ENCODE measurements around the gene TMEM225.

Gene TMEM225

GRCh38 chr11:123851110-123851509, 34.4 kb downstream of the TMEM225 start:
- no peak for FAIRE-seq
- no peak for DNase-seq (ENCODE audit: insufficient read length, low spot score)
- TF ChIP-seq POLR2A (IDR thresholded peaks at IDR 0.05; ENCODE audit: low read depth, low read length) = no peak

DNA sequence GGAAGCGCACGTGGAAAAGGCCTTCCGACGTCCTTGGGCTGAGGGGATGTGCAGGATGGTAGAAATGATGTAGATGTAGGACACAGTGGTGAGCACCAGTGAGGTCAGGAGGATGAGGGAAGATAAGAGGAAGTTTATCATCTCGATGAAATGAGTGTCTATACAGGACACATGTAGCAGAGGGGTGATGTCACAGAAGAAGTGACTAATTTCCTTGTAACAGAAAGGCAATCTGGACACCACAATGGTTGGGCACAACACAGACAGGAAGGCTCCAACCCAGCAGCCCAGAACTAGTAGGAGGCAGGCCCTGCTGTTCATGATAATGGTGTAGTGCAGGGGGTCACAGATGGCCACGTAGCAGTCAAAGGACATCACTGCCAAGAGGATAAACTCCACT, 44.3 kb downstream of the TMEM225 start:
- TF ChIP-seq POLR2A (IDR thresholded peaks at IDR 0.05; ENCODE audit: low read depth, low read length) = no peak
- DNase-seq (ENCODE audit: insufficient read length, low spot score) (peak; percentile 1), FAIRE-seq (no peak)

DNA sequence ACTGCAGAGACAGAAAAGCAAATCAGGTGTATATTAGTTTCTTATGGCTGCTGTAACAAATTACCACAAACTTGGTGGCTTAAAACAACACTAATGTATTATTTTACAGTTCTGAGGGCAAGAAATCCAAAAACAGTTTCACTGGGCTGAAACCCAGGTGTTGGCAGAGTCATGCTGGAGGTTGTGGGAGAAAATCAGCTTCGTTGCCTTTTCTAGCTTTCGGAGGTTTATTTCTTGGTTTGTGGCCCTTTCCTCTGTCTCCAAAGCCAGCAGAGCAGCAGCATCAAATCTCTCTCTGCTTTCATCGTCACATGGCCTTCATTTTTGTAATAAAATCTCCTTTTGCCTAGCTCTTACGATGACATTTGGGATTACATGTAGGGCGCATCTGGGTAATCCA, 46.3 kb downstream of the TMEM225 start:
- FAIRE-seq = no peak
- TF ChIP-seq POLR2A (IDR thresholded peaks at IDR 0.05; ENCODE audit: low read depth, low read length) = no peak
- DNase-seq (ENCODE audit: insufficient read length, low spot score) = no peak

DNA sequence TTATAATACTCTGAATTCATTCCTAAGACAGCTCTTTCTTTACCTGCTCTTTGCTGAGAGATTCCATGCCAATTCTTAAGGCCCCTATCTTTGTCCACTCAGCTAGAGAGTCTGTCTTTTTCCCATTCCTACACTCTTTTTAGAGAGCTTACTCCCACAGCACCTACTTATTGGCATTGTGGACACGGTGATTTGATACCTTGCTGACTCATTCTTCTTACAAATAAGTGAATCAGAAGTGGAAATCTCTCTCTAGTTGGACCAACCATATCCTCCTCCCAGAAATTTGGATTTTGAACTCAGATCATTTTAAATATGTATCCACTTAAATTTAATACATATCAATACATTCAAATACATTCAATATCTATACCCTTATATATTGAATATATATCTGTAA, 46.8 kb downstream of the TMEM225 start:
- no peak for TF ChIP-seq POLR2A (IDR thresholded peaks at IDR 0.05; ENCODE audit: low read depth, low read length)
- FAIRE-seq = no peak
- no peak for DNase-seq (ENCODE audit: insufficient read length, low spot score)

DNA sequence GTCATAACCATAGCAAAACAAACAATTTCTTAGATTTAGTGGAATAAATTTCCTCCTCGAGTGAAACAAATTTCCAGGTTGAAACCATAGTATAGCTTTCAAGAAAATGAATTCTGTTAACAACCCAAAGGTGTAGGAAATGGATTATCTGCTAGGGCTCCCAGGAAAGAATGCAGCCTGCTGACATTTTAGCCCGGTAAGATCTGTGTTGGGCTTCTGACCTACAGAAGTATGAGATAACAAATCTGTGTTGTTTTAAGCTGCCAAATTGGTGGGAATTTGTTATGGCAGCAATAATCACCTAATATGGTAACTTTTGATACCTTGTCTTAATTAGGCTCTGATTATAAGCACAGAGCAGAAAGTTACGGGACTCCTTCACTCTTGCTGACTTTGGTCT, 47.3 kb downstream of the TMEM225 start:
- no peak for FAIRE-seq
- TF ChIP-seq POLR2A (IDR thresholded peaks at IDR 0.05; ENCODE audit: low read depth, low read length) = no peak
- no peak for DNase-seq (ENCODE audit: insufficient read length, low spot score)

DNA sequence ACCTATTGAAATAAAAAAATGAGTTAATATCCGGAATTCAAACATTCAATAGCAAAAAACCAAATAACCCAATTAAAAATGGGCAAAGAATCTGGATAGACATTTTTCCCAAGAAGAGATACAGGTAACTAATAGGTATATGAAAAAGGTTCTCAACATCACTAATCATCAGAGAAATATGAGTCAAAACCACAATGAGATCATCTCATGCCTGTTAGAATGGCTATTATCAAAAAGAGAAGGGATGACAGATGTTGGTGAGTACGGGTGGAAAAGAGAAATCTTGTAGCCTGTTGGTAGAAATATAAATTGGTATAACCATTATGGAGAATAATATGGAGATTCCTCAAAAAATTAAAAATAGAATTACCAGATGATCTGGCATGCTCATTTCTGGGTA, 52.4 kb downstream of the TMEM225 start:
- TF ChIP-seq POLR2A (IDR thresholded peaks at IDR 0.05; ENCODE audit: low read depth, low read length) = no peak
- DNase-seq (ENCODE audit: insufficient read length, low spot score) = no peak
- no peak for FAIRE-seq
